DMS79 treated with DMSO at 0.1 percent for 48 hours (cell line): Measurements from ENCODE around the gene TANC1.

Experiments used
- DNase-seq: peaks from one replicate; lab custom pipeline; 2025; lab: John Stamatoyannopoulos, UW

The TANC1 gene

GRCh38 chr2:158994920-158995676 is 26.7 kb downstream of the TANC1 start:
- DNase-seq: peak; percentile 61

DNA sequence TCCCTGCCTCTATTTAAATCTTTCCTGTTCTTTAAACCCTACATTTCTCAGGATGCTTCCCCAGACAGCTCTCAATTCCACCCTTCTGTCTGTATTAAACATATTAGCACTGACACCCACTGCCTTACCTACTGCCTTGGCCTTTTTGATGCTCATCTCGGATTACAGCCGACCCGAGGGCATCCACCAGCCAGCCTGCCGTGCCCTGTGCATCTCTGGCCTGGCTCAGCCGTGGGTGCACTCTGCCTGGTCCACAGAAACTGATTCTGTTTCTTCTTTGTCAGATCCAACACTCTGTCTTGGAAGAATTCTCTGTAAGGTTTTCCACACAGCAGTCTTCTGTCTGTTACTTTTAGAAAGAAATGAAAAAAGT is 27.2 kb downstream of the TANC1 start:
- DNase-seq: no peak

DNA sequence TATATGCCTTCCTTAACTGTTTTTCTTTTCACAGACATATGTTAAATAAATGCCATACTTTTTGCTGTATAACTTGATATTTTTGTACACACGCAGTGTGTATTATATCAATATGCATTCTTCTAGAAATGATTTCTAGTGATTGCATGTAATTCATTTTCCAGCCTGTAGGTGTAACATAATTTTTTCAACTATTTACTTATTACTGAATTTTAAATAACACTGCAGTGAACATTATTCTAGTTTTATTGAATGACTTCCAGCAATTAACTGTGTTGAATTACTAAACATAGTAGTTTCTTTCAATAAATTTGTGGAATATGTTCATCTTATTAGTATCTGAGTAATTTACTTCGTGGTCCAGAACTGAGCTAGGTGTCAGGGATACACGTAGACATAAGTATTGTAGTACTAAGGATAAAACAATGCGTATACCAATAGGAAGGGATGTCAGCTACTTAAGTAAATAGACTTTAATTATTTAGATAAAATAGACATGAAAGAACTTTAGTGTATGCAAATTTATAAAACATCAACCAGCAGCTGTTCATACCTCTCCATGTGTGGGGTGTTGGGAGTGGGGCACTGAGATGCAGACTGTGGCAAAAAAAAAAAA is 28.0 kb downstream of the TANC1 start:
- no peak for DNase-seq

DNA sequence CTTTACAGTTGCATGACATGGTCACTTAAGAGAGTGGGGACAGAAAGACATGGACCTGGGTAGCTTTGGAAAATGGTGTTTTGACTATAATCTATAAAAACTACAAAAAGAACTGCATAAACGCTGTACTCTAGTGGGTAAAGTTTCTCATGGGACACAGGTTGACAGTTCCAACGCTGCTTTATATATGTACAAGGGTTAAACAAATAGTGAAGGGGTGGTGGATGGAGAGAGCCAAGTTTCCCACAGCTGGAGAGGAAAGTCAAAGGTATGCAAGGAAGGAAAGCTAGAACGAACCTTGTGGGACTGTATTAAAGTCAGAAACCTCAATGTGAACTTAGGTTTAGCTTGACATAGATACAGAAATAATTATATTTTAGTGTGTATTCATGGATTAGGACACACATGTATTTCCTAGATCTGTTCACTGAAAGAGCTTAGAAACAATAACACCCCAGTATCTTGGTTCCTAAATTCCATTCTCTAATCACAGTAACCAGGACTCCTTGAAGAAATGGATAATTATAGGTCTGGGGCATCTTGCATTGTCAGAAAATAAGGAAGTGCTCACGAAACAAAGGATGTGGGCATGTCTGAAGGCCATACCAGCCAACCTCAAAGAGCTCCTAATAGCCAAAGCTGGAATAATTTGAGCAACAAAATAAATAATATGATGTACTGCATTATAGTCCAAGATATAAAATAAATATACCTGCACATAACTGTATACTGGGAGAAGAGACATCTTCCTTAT is 28.8 kb downstream of the TANC1 start:
- no peak for DNase-seq

- DNase-seq: no peak
These were observed 30.3 kb downstream of the TANC1 start for GRCh38 chr2:158998551-158999248.

GRCh38 chr2:158999458-158999857 is 31.0 kb downstream of the TANC1 start:
- DNase-seq: no peak

GRCh38 chr2:159000072-159000471 is 31.6 kb downstream of the TANC1 start:
- DNase-seq: no peak

- DNase-seq: no peak
These were observed 34.1 kb downstream of the TANC1 start for GRCh38 chr2:159002462-159003111.

GRCh38 chr2:159003555-159003954 is 35.1 kb downstream of the TANC1 start:
- no peak for DNase-seq

DNA sequence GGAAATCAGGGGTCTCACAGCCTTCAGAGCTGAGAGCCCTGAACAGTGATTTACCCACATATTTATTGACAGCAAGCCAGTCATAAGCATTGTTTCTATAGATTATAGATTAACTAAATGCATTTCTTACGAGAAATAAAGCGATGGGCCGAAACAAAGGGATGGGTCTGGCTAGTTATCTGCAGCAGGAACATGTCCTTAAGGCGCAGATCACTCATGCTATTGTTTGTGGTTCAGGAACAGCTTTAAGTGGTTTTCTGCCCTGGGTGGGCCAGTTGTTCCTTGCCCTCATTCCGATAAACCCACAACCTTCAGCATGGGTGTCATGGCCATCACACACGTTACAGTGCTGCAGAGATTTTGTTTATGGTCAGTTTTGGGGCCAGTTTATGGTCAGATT is 36.4 kb downstream of the TANC1 start:
- DNase-seq: no peak

- no peak for DNase-seq
These were observed 41.5 kb downstream of the TANC1 start for GRCh38 chr2:159009940-159010339.

DNA sequence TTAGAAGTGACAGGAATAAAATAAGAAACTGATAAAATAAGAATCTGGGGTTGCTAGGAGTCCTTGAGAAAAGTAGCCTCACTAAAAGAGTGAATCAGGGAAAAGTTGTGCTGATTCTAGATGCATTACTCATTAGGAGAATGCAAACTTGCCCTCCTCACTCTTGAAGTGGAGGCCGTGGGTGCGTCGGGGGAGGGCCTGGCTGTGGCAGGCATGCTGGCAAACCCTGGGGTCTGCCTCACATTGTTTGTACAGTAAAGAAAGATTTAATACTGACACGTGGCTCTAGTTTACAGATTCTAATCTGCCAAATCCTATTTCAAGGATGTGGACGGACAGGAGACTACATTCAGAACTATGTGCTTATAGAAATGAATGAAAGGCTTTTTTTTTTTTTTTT is 41.9 kb downstream of the TANC1 start:
- no peak for DNase-seq

GRCh38 chr2:159010963-159011362 is 42.5 kb downstream of the TANC1 start:
- no peak for DNase-seq

DNA sequence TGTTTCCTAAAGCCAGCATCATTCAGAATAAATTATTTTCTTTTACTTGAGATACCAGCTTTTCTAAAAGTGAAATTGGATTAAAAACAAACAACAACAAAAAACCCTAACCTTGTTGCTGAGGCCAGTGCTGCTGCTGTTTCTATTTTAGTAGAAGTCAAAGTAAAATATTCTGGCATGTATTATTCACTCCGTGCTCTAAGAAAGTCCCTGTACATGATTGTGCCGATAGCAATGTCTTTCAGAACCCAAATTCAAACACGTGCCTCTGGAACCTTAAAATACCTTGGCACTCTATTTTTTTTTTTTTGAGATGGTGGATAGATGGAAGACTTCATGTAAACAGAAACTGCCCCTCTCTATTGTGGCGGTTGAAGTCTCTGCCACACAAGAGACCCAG is 43.7 kb downstream of the TANC1 start:
- no peak for DNase-seq

- DNase-seq: no peak
These were observed 44.7 kb downstream of the TANC1 start for GRCh38 chr2:159013103-159013502.

- no peak for DNase-seq
These were observed 46.7 kb downstream of the TANC1 start for GRCh38 chr2:159015174-159015573.

- DNase-seq: no peak
These were observed 47.4 kb downstream of the TANC1 start for GRCh38 chr2:159015823-159016222.

DNA sequence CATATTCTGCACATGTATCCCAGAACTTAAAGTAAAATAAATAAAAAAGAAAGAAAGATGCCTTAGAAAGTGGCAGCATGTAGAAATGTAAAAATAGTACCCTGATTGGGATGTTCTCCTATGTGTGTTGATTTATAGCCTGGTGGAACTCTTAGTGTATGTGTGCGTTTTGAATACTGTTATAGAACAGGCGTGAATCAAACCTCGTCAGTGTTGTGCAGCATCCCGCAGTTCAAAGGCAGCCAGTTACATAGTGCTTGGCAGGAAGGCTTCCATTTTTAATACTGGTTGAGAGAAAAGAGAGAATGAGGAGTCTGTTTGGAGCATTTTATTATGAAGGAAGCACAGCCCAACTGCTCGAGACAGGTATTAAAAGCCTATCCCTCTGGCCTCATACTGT is 49.4 kb downstream of the TANC1 start:
- no peak for DNase-seq

DNA sequence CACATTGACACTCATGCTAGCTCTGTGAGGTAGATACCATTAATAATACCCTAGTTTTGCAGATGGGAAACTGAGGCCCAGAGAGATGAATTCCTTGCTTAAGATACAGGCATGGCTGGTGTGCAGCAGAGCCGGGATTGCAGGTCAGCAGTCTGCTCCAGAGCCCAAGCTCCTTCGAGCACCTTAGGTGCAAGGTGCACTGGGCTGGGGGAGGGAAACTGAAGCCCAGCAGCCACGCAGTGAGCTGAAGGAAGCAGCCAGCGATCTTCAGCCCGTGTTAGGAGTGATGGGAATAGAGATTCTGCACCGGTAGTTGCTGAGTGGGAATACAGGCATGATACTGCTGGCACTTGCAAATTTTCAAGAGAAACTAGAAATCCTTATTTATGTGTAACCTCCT is 50.6 kb downstream of the TANC1 start:
- DNase-seq: no peak

DNA sequence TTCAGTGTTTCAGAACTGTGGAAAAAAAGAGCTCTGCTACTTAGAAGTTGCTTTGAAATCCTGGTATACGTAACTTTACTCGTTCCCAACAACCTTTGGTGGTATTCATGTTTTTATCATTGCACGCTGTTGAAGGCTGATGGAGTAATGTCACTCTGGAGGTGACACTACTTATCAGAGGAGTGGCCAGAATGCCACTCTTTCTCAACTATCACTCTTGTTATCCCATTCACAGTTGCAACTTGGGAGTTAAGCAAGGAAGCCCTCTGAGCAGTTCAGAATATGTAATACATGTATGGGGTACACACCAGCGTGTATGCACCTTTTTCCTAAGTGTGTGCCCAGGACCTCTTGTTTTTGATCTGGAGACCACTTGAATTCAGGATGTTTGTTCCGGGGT is 53.6 kb downstream of the TANC1 start:
- DNase-seq: no peak

DNA sequence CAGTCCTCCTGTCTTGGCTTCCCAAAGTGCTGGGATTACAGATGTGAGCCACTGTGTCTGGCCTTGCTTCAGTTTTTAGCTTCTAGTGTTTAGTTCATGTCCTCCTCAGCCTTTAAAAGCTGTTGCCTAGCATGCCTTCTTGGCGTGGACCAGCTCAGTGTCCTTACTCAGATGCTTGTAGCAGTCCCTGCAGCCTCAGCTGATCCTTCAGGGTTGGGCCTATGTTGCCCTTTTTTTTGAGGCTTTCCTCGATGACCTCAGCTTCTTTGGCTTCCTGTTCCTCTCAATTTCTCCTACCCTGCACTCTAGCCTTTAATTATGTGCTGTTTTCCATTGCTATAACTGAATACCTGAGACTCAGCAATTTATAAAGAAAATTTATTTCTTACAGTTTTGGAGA is 57.7 kb downstream of the TANC1 start:
- DNase-seq: no peak

GRCh38 chr2:159028776-159029175 is 60.3 kb downstream of the TANC1 start:
- DNase-seq: no peak
